Thyroid gland (tissue), 4 donors: ENCODE data around the gene GSTO2.

Source experiments
- CTCF ChIP-seq, 6 experiments: fragments of 200-600 bp in 3 of 6; fragments of 450-650 bp in 3 of 6; sonication (generic) in 3 of 6; IDR thresholded peaks; one replicate each; pipeline ENCODE4 v1.5.1; 2016 to 2019; ENCODE audit warnings: antibody characterized with exemption in 6 of 6, mild to moderate bottlenecking in 2 of 6, inconsistent platforms in 1 of 6, moderate library complexity in 1 of 6
- POLR2A ChIP-seq, 2 donors: fragments of 450-650 bp; IDR thresholded peaks; one replicate each; pipeline ENCODE4 v1.6.1; 2017; ENCODE audit warnings: antibody characterized with exemption in 2 of 2, mild to moderate bottlenecking in 2 of 2, moderate library complexity in 1 of 2

- TF ChIP-seq CTCF (IDR thresholded peaks at IDR 0.05), result no peak
- TF ChIP-seq POLR2A (IDR thresholded peaks at IDR 0.05), result no peak
These were observed 22.0 kb upstream of the GSTO2 start for GRCh38 chr10:104246976-104247375.
